Stomach (tissue), 4 donors: ENCODE data around the gene DCD.

Source experiments
- EP300 ChIP-seq: sonication (generic); formaldehyde crosslinking; IDR thresholded peaks from one replicate; pipeline ENCODE4 v1.6.1; 2017; ENCODE audit warnings: antibody characterized with exemption
- POLR2A ChIP-seq, 4 donors: fragments of 450-650 bp; IDR thresholded peaks; one replicate each; pipeline ENCODE4 v1.6.1; 2016; ENCODE audit warnings: antibody characterized with exemption in 4 of 4, control low read depth in 2 of 4, mild to moderate bottlenecking in 1 of 4, moderate library complexity in 1 of 4
- POLR2AphosphoS5 ChIP-seq, 3 donors: sonication (generic); formaldehyde crosslinking; IDR thresholded peaks; one replicate each; pipeline ENCODE4 v1.6.1; 2016; ENCODE audit warnings: antibody characterized with exemption in 3 of 3
- TF ChIP-seq, protein P1 (sequence below), 7 experiments: fragments of 450-650 bp in 4 of 7; fragments of 200-600 bp in 3 of 7; sonication (generic) in 3 of 7; IDR thresholded peaks; one replicate each; pipeline ENCODE4 v1.5.1; 2016 to 2019; ENCODE audit warnings: antibody characterized with exemption in 7 of 7, control low read depth in 2 of 7, mild to moderate bottlenecking in 1 of 7

- TF ChIP-seq POLR2AphosphoS5 (IDR thresholded peaks at IDR 0.05) (no peak), POLR2A (IDR thresholded peaks at IDR 0.05) (no peak), EP300 (no peak)
- TF ChIP-seq, protein P1, sequence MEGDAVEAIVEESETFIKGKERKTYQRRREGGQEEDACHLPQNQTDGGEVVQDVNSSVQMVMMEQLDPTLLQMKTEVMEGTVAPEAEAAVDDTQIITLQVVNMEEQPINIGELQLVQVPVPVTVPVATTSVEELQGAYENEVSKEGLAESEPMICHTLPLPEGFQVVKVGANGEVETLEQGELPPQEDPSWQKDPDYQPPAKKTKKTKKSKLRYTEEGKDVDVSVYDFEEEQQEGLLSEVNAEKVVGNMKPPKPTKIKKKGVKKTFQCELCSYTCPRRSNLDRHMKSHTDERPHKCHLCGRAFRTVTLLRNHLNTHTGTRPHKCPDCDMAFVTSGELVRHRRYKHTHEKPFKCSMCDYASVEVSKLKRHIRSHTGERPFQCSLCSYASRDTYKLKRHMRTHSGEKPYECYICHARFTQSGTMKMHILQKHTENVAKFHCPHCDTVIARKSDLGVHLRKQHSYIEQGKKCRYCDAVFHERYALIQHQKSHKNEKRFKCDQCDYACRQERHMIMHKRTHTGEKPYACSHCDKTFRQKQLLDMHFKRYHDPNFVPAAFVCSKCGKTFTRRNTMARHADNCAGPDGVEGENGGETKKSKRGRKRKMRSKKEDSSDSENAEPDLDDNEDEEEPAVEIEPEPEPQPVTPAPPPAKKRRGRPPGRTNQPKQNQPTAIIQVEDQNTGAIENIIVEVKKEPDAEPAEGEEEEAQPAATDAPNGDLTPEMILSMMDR (IDR thresholded peaks at IDR 0.05) = no peak
Observed at GRCh38 chr12:54595471-54595870, 52.7 kb downstream of the DCD start.
